Lower leg skin (tissue), 3 donors: ENCODE data around the gene MUL1.

ENCODE experiments used
- CTCF ChIP-seq, 3 donors: fragments of 450-650 bp; IDR thresholded peaks; one replicate each; pipeline ENCODE4 v1.5.1; 2016; ENCODE audit warnings: antibody characterized with exemption in 3 of 3, mild to moderate bottlenecking in 3 of 3, moderate library complexity in 2 of 3
- POLR2A ChIP-seq, 2 donors: fragments of 450-650 bp; IDR thresholded peaks; one replicate each; pipeline ENCODE4 v1.6.1; 2016 to 2017; ENCODE audit warnings: antibody characterized with exemption in 2 of 2, mild to moderate bottlenecking in 1 of 2, moderate library complexity in 1 of 2

GRCh38 chr1:20500716-20501115, 7.2 kb downstream of the MUL1 start:
- TF ChIP-seq POLR2A (IDR thresholded peaks at IDR 0.05), result no peak
- no peak for TF ChIP-seq CTCF (IDR thresholded peaks at IDR 0.05)
